Fibroblast of lung (primary cell): ENCODE data around the gene GRIK4. TPM values are rescaled to one million over a fixed set of nuclear protein-coding genes. Genes with fewer than 3 reads are reported as not detected.
"Not testable (repeated sequence)": the region's sequence is repeated elsewhere in the genome, so short reads cannot be mapped to it uniquely, and the experiment has no call there.

Experiments used
- DNase-seq, 2 donors: peaks; one replicate each; pipeline versions ENCODE4 v3.0.0 to v3.0.0-alpha.2; 2010; ENCODE audit warnings: low read depth in 2 of 2
- H2AFZ ChIP-seq: 2 replicates; pipeline ENCODE4 v1.5.1; 2012; ENCODE audit warnings: low read length, control low read depth, inconsistent platforms
- H3K27ac ChIP-seq: 2 replicates; pipeline ENCODE4 v1.5.1; 2011; ENCODE audit warnings: low read length, control low read depth; ENCODE audit not compliant: insufficient read depth
- H3K27me3 ChIP-seq: 2 replicates; pipeline ENCODE4 v1.5.1; 2011; ENCODE audit warnings: mild to moderate bottlenecking, low read length; ENCODE audit not compliant: control insufficient read depth, insufficient read depth
- H3K36me3 ChIP-seq: 2 replicates; pipeline ENCODE4 v1.5.1; 2011; ENCODE audit warnings: low read length; ENCODE audit not compliant: control insufficient read depth, insufficient read depth
- H3K4me1 ChIP-seq: 2 replicates; pipeline ENCODE4 v1.5.1; 2011; ENCODE audit warnings: low read length; ENCODE audit not compliant: control insufficient read depth, insufficient read depth; ENCODE audit errors: extremely low read depth
- H3K4me2 ChIP-seq: 2 replicates; pipeline ENCODE4 v1.5.1; 2011; ENCODE audit warnings: low read length, control low read depth; ENCODE audit not compliant: insufficient read depth; ENCODE audit errors: extremely low read depth
- H3K4me3 ChIP-seq, 4 experiments: fragments of 200-600 bp in 1 of 4; sonication (generic) in 1 of 4; replicated peaks in 1 of 4; 2 replicates each; pipeline ENCODE4 v1.5.1; 2011 to 2016; ENCODE audit warnings: low read length in 4 of 4, low read depth in 3 of 4, mild to moderate bottlenecking in 3 of 4, control low read depth in 2 of 4, inconsistent platforms in 1 of 4, mixed read lengths in 1 of 4; ENCODE audit not compliant: insufficient read depth in 1 of 4; ENCODE audit errors: control extremely low read depth in 1 of 4
- H3K79me2 ChIP-seq: 2 replicates; pipeline ENCODE4 v1.5.1; 2012; ENCODE audit warnings: mild to moderate bottlenecking, low read length, inconsistent platforms; ENCODE audit not compliant: control insufficient read depth, insufficient read depth
- H3K9ac ChIP-seq: 2 replicates; pipeline ENCODE4 v1.5.1; 2011; ENCODE audit warnings: mild to moderate bottlenecking, low read length, control low read depth; ENCODE audit not compliant: insufficient read depth
- H3K9me3 ChIP-seq: 2 replicates; pipeline ENCODE4 v1.5.1; 2012; ENCODE audit warnings: low read depth, low read length; ENCODE audit not compliant: control insufficient read depth, insufficient read depth
- H4K20me1 ChIP-seq: 2 replicates; pipeline ENCODE4 v1.5.1; 2011; ENCODE audit warnings: low read length; ENCODE audit not compliant: control insufficient read depth, insufficient read depth; ENCODE audit errors: extremely low read depth
- EZH2 ChIP-seq: IDR thresholded peaks from 2 replicates; pipeline ENCODE4 v1.5.1; 2012; ENCODE audit warnings: low read length, control low read depth, mild to moderate bottlenecking; ENCODE audit errors: missing control alignments
- polyA plus RNA-seq, 2 donors: library from polyadenylated mRNA; depleted of rRNA in 1 of 2; stranded (reverse) in 1 of 2; unstranded in 1 of 2; fragments of >200 nt; gene quantifications; 2 replicates each; pipeline ENCODE4 v1.2.1, GENCODE V29; 2011 to 2012; ENCODE audit warnings: missing spikeins in 1 of 2
- total RNA-seq: library from RNA; depleted of rRNA; stranded (reverse); fragments of >200 nt; gene quantifications from 2 replicates; pipeline ENCODE4 v1.2.1, GENCODE V29; 2014
- TF ChIP-seq, protein P1 (sequence below), 2 donors: IDR thresholded peaks in 1 of 2; conservative IDR thresholded peaks in 1 of 2; 1 replicate in 1 of 2; 2 replicates in 1 of 2; pipeline ENCODE4 v1.5.1; 2011 to 2012; ENCODE audit warnings: low read length in 2 of 2, control low read depth in 1 of 2, inconsistent platforms in 1 of 2, low read depth in 1 of 2, mild to moderate bottlenecking in 1 of 2

GRIK4 gene
- total and polyA plus RNA-seq, 2 donors (not counting 1 experiment from before 2014, with no cell fraction given): 0.17 to 1.5 TPM

DNA sequence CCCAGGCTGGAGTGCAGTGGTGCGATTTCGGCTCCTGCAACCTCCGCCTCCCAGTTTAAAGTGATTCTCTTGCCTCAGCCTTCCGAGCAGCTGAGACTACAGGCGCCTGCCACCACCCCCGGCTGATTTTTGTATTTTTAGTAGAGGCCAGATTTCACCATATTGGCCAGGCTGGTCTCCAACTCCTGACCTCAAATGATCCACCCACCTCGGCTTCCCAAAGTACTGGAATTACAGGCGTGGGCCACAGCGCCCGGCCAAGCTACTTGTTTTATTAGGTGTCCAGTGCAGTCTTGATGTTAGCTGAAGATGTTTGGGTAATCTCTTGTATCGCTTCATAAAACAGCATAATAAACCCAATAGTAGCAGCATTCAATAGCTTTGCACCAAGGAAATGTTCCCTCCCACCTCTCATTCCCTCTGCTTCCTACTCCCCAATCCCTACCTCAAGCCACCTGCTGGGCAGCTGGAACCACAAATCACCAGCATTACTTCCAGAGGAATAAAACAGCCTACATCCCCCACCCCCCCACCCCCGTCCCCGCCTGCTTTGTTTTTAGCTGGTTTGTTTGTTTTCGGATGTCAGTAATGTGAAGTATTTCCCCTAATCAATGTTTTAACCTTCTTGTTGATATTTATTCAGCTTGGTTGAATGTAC lies 11.0 kb upstream of the GRIK4 start:
- no peaks in the 10 kb centered on the region for H3K79me2 ChIP-seq
- H3K9me3 ChIP-seq: no peaks in the 10 kb centered on the region
- H3K4me1 ChIP-seq: no peaks in the 10 kb centered on the region
- H4K20me1 ChIP-seq: no peaks in the 10 kb centered on the region
- no peak overlapping the region for H3K4me2 ChIP-seq
- no peak overlapping the region for H3K4me3 ChIP-seq
- no peak overlapping the region for H2AFZ ChIP-seq
- peak; percentile 18 to 20 for DNase-seq
- H3K27me3 ChIP-seq: no peaks in the 10 kb centered on the region
- no peak for TF ChIP-seq EZH2
- TF ChIP-seq, protein P1, sequence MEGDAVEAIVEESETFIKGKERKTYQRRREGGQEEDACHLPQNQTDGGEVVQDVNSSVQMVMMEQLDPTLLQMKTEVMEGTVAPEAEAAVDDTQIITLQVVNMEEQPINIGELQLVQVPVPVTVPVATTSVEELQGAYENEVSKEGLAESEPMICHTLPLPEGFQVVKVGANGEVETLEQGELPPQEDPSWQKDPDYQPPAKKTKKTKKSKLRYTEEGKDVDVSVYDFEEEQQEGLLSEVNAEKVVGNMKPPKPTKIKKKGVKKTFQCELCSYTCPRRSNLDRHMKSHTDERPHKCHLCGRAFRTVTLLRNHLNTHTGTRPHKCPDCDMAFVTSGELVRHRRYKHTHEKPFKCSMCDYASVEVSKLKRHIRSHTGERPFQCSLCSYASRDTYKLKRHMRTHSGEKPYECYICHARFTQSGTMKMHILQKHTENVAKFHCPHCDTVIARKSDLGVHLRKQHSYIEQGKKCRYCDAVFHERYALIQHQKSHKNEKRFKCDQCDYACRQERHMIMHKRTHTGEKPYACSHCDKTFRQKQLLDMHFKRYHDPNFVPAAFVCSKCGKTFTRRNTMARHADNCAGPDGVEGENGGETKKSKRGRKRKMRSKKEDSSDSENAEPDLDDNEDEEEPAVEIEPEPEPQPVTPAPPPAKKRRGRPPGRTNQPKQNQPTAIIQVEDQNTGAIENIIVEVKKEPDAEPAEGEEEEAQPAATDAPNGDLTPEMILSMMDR (conservative IDR thresholded peaks at IDR 0.05 in 1 of 2, IDR thresholded peaks at IDR 0.05 in 1 of 2; ENCODE audit: low read depth in 1 of 2, low read length in 2 of 2): no peak
- H3K36me3 ChIP-seq: no peaks in the 10 kb centered on the region
- H3K27ac ChIP-seq: no peak overlapping the region
- no peak overlapping the region for H3K9ac ChIP-seq

DNA sequence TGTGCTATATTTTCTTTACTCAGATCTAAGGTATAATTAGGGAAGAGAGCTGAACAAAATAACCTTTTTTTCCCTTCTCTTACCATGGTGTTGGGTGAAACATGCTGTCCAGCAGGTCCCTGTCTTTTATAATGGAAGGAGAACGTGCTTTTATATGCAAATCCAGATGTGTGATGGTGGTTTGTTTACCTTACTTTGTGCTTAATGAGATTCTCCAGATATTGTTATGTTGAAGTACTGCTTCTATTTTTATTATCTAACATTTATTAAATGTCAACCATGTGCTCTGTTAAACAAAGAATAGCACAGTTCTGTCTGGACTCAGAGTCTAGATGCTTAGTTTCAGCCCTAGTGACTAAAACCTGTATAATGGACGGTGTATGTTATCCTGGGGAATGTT lies 10.1 kb upstream of the GRIK4 start:
- H3K4me3 ChIP-seq: no peak overlapping the region
- no peak overlapping the region for H3K4me2 ChIP-seq
- H3K27ac ChIP-seq: no peak overlapping the region
- no peaks in the 10 kb centered on the region for H3K4me1 ChIP-seq
- TF ChIP-seq, protein P1 (conservative IDR thresholded peaks at IDR 0.05 in 1 of 2, IDR thresholded peaks at IDR 0.05 in 1 of 2; ENCODE audit: low read depth in 1 of 2, low read length in 2 of 2): no peak
- no peaks in the 10 kb centered on the region for H3K36me3 ChIP-seq
- H4K20me1 ChIP-seq: no peaks in the 10 kb centered on the region
- H2AFZ ChIP-seq: no peak overlapping the region
- H3K9ac ChIP-seq: no peak overlapping the region
- H3K9me3 ChIP-seq: no peaks in the 10 kb centered on the region
- DNase-seq: no peak
- H3K27me3 ChIP-seq: peaks cover 3% of the 10 kb centered on the region
- no peaks in the 10 kb centered on the region for H3K79me2 ChIP-seq

GRCh38 chr11:120501976-120502755 lies 9.4 kb upstream of the GRIK4 start:
- Histone ChIP-seq H3K4me1 (no peaks in the 10 kb centered on the region), H2AFZ (no peak overlapping the region), H3K4me3 (no peak overlapping the region), H3K4me2 (no peak overlapping the region), H3K27me3 (peaks cover 3% of the 10 kb centered on the region), H3K9me3 (no peaks in the 10 kb centered on the region), H4K20me1 (no peaks in the 10 kb centered on the region), H3K79me2 (no peaks in the 10 kb centered on the region), H3K9ac (no peak overlapping the region), H3K36me3 (no peaks in the 10 kb centered on the region), H3K27ac (no peak overlapping the region)
- DNase-seq: no peak
- no peak for TF ChIP-seq EZH2
- TF ChIP-seq, protein P1 (conservative IDR thresholded peaks at IDR 0.05 in 1 of 2, IDR thresholded peaks at IDR 0.05 in 1 of 2; ENCODE audit: low read depth in 1 of 2, low read length in 2 of 2): no peak

GRCh38 chr11:120503529-120503928 lies 8.0 kb upstream of the GRIK4 start:
- H3K79me2 ChIP-seq, H3K9me3 ChIP-seq, H3K27ac ChIP-seq, H3K4me2 ChIP-seq, H3K4me1 ChIP-seq, H3K9ac ChIP-seq, H3K27me3 ChIP-seq, H2AFZ ChIP-seq, DNase-seq, H3K36me3 ChIP-seq, H3K4me3 ChIP-seq, H4K20me1 ChIP-seq: not testable (repeated sequence)
